BLaER1 (cell line): ENCODE results near the gene RFNG.
A peak's percentile ranks its signal among the peaks of the same experiment; 100 is the strongest.

Experiments used
- H3K27ac ChIP-seq: shearing (Covaris generic); formaldehyde crosslinking; 2 replicates; pipeline ENCODE4 v1.8.1; 2022
- H3K27me3 ChIP-seq: shearing (Covaris generic); formaldehyde crosslinking; 2 replicates; pipeline ENCODE4 v1.8.1; 2022
- H3K36me3 ChIP-seq: shearing (Covaris generic); formaldehyde crosslinking; 2 replicates; pipeline ENCODE4 v1.8.1; 2022
- H3K4me1 ChIP-seq: shearing (Covaris generic); formaldehyde crosslinking; 2 replicates; pipeline ENCODE4 v1.8.1; 2022
- H3K4me2 ChIP-seq: shearing (Covaris generic); formaldehyde crosslinking; 2 replicates; pipeline ENCODE4 v1.8.1; 2022
- H3K4me3 ChIP-seq: shearing (Covaris generic); formaldehyde crosslinking; 2 replicates; pipeline ENCODE4 v1.8.1; 2022
- H3K9ac ChIP-seq: shearing (Covaris generic); formaldehyde crosslinking; 2 replicates; pipeline ENCODE4 v1.8.1; 2022
- H3K9me3 ChIP-seq: shearing (Covaris generic); formaldehyde crosslinking; 2 replicates; pipeline ENCODE4 v1.8.1; 2022
- H4K20me1 ChIP-seq: shearing (Covaris generic); formaldehyde crosslinking; 2 replicates; pipeline ENCODE4 v1.8.1; 2022
- Cebpa-rat ChIP-seq: shearing (Covaris generic); IDR thresholded peaks from 2 replicates; pipeline ENCODE4 v1.8.1; 2022

RFNG gene

GRCh38 chr17:82051776-82052637 lies at the start of gene RFNG, which contains the start of gene GPS1:
Gene RFNG, minus strand, starts transcription at chr17:82051811. Its CDS starts 45 bp downstream, at chr17:82051766.
Gene GPS1, plus strand, starts transcription at chr17:82051898. Its CDS starts 34 bp downstream, at chr17:82051932.
- no peaks in the 10 kb centered on the region for H3K9me3 ChIP-seq
- peaks cover 45% of the 10 kb centered on the region for H3K4me1 ChIP-seq
- peaks cover 74% of the 10 kb centered on the region for H3K36me3 ChIP-seq

GRCh38 chr17:82101301-82101715 lies 49.7 kb upstream of the RFNG start:
- Histone ChIP-seq H3K4me3 (no peak overlapping the region), H3K27me3 (no peaks in the 10 kb centered on the region), H3K4me2 (peak overlapping the region; percentile 98), H4K20me1 (peaks cover 13% of the 10 kb centered on the region), H3K9ac (0 out of 2 replicates have a peak overlapping the region, but pooled peaks have one; percentile 34), H3K4me1 (peaks cover 72% of the 10 kb centered on the region), H3K9me3 (no peaks in the 10 kb centered on the region), H3K27ac (peak overlapping the region; percentile 99), H3K36me3 (peaks cover 5% of the 10 kb centered on the region)
- no peak for TF ChIP-seq Cebpa-rat

More at GRCh38 chr17:82051776-82052637, at the start of gene RFNG, which contains the start of gene GPS1:
- H3K4me2 ChIP-seq = peak within 1 kb of the TSS; percentile 98
- peak within 1 kb of the TSS; percentile 88 for H3K9ac ChIP-seq
- no peaks in the 10 kb centered on the region for H3K27me3 ChIP-seq
- TF ChIP-seq Cebpa-rat = no peak
- peaks cover 50% of the 10 kb centered on the region for H4K20me1 ChIP-seq
- H3K27ac ChIP-seq = peak within 1 kb of the TSS; percentile 78
- H3K4me3 ChIP-seq = peak within 1 kb of the TSS; percentile 98

GRCh38 chr17:82100502-82101298 lies 49.1 kb upstream of the RFNG start:
- Histone ChIP-seq H3K27ac (peak overlapping the region; percentile 99), H3K27me3 (no peaks in the 10 kb centered on the region), H3K9ac (peak overlapping the region; percentile 95), H3K4me1 (peaks cover 72% of the 10 kb centered on the region), H3K9me3 (no peaks in the 10 kb centered on the region), H3K4me2 (peak overlapping the region; percentile 98), H4K20me1 (peaks cover 19% of the 10 kb centered on the region), H3K4me3 (peak overlapping the region; percentile 95; the same call in 1 of the 2 replicates), H3K36me3 (peaks cover 11% of the 10 kb centered on the region)
- no peak for TF ChIP-seq Cebpa-rat

GRCh38 chr17:82098939-82099763 lies 47.5 kb upstream of the RFNG start:
- H3K4me2 ChIP-seq = peak overlapping the region; percentile 98
- H3K36me3 ChIP-seq = peaks cover 26% of the 10 kb centered on the region
- H3K27me3 ChIP-seq = no peaks in the 10 kb centered on the region
- peak overlapping the region; percentile 99 for H3K27ac ChIP-seq
- H3K4me3 ChIP-seq = peak overlapping the region; percentile 95
- H3K9ac ChIP-seq = peak overlapping the region; percentile 95
- peaks cover 32% of the 10 kb centered on the region for H4K20me1 ChIP-seq
- TF ChIP-seq Cebpa-rat = no peak
- peaks cover 62% of the 10 kb centered on the region for H3K4me1 ChIP-seq
- H3K9me3 ChIP-seq = no peaks in the 10 kb centered on the region

GRCh38 chr17:82098169-82098938 lies 46.7 kb upstream of the RFNG start, which contains the start of gene FASN:
Gene FASN, minus strand, starts transcription at chr17:82098236. Its CDS starts 1,791 bp downstream, at chr17:82096445.
- H3K4me3 ChIP-seq = peak within 1 kb of the TSS; percentile 95
- H3K4me1 ChIP-seq = peaks cover 54% of the 10 kb centered on the region
- peak within 1 kb of the TSS; percentile 100 for H3K4me2 ChIP-seq
- peaks cover 38% of the 10 kb centered on the region for H4K20me1 ChIP-seq
- TF ChIP-seq Cebpa-rat = no peak
- peak within 1 kb of the TSS; percentile 98 for H3K9ac ChIP-seq
- H3K9me3 ChIP-seq = no peaks in the 10 kb centered on the region
- H3K27ac ChIP-seq = peak within 1 kb of the TSS; percentile 99
- H3K27me3 ChIP-seq = no peaks in the 10 kb centered on the region
- H3K36me3 ChIP-seq = peaks cover 33% of the 10 kb centered on the region

GRCh38 chr17:82097919-82098168 lies 46.2 kb upstream of the RFNG start:
- Histone ChIP-seq H3K36me3 (peaks cover 38% of the 10 kb centered on the region), H3K9ac (peak overlapping the region; percentile 98)

GRCh38 chr17:82097184-82097918 lies 45.7 kb upstream of the RFNG start:
- peaks cover 43% of the 10 kb centered on the region for H3K36me3 ChIP-seq
- peak overlapping the region; percentile 98 for H3K27ac ChIP-seq
- no peak for TF ChIP-seq Cebpa-rat
- peak overlapping the region; percentile 98 for H3K9ac ChIP-seq
- peaks cover 46% of the 10 kb centered on the region for H4K20me1 ChIP-seq
- peak overlapping the region; percentile 95 for H3K4me3 ChIP-seq
- no peaks in the 10 kb centered on the region for H3K9me3 ChIP-seq
- H3K4me2 ChIP-seq = peak overlapping the region; percentile 100
- no peaks in the 10 kb centered on the region for H3K27me3 ChIP-seq
- peaks cover 54% of the 10 kb centered on the region for H3K4me1 ChIP-seq

More at GRCh38 chr17:82097919-82098168, 46.2 kb upstream of the RFNG start:
- Histone ChIP-seq H3K9me3 (no peaks in the 10 kb centered on the region), H3K27ac (peak overlapping the region; percentile 98), H3K27me3 (no peaks in the 10 kb centered on the region), H3K4me3 (peak overlapping the region; percentile 95), H3K4me1 (peaks cover 54% of the 10 kb centered on the region), H3K4me2 (peak overlapping the region; percentile 100), H4K20me1 (peaks cover 43% of the 10 kb centered on the region)
- no peak for TF ChIP-seq Cebpa-rat

- Histone ChIP-seq H3K4me2 (peak overlapping the region; percentile 100), H3K27me3 (no peaks in the 10 kb centered on the region), H3K4me1 (peaks cover 48% of the 10 kb centered on the region), H3K27ac (peak overlapping the region; percentile 98), H4K20me1 (peaks cover 52% of the 10 kb centered on the region), H3K4me3 (peak overlapping the region; percentile 95), H3K9me3 (no peaks in the 10 kb centered on the region), H3K9ac (peak overlapping the region; percentile 98), H3K36me3 (peaks cover 49% of the 10 kb centered on the region)
- TF ChIP-seq Cebpa-rat = no peak
Observed at GRCh38 chr17:82096709-82097183, 45.1 kb upstream of the RFNG start.
